Astrocyte (in vitro differentiated cells and primary cell): ENCODE results near the gene PRSS53. TPM values are rescaled to one million over a fixed set of nuclear protein-coding genes. Genes with fewer than 3 reads are reported as not detected.

ENCODE experiments used
- DNase-seq: peaks from one replicate; pipeline ENCODE4 v3.0.0-alpha.2; 2010; ENCODE audit warnings: low read depth
- FAIRE-seq: peaks from 2 replicates; lab custom pipeline; 2011; peaks lifted over from hg19 to GRCh38; lab: Jason Lieb, UNC
- H2AFZ ChIP-seq: 2 replicates; pipeline ENCODE4 v1.6.0; 2012; ENCODE audit warnings: low read depth, low read length, inconsistent platforms
- H3K27ac ChIP-seq: 2 replicates; pipeline ENCODE4 v1.5.1; 2011; ENCODE audit warnings: low read depth, low read length, inconsistent platforms
- H3K27me3 ChIP-seq: 2 replicates; pipeline ENCODE4 v1.6.0; 2011; ENCODE audit warnings: low read length, inconsistent platforms; ENCODE audit not compliant: insufficient read depth
- H3K36me3 ChIP-seq: 2 replicates; pipeline ENCODE4 v1.5.1; 2011; ENCODE audit warnings: low read length, inconsistent platforms; ENCODE audit not compliant: insufficient read depth
- H3K4me1 ChIP-seq: 2 replicates; pipeline ENCODE4 v1.5.1; 2011; ENCODE audit warnings: low read length, inconsistent platforms; ENCODE audit not compliant: insufficient read depth
- H3K4me2 ChIP-seq: 2 replicates; pipeline ENCODE4 v1.6.0; 2012; ENCODE audit warnings: low read length, inconsistent platforms
- H3K4me3 ChIP-seq: 2 replicates; pipeline ENCODE4 v1.5.1; 2011; ENCODE audit warnings: low read depth, mild to moderate bottlenecking, low read length, inconsistent platforms; ENCODE audit not compliant: insufficient read depth
- H3K79me2 ChIP-seq: 2 replicates; pipeline ENCODE4 v1.6.0; 2012; ENCODE audit warnings: mild to moderate bottlenecking, low read length, inconsistent platforms; ENCODE audit not compliant: insufficient read depth
- H3K9ac ChIP-seq: 2 replicates; pipeline ENCODE4 v1.6.0; 2012; ENCODE audit warnings: mild to moderate bottlenecking, low read length, inconsistent platforms
- H3K9me3 ChIP-seq: 2 replicates; pipeline ENCODE4 v1.5.1; 2012; ENCODE audit warnings: low read depth, mild to moderate bottlenecking, low read length, inconsistent platforms; ENCODE audit not compliant: insufficient read depth
- H4K20me1 ChIP-seq: 2 replicates; pipeline ENCODE4 v1.6.0; 2012; ENCODE audit warnings: low read length, inconsistent platforms; ENCODE audit not compliant: insufficient read depth
- H3K27ac Mint-ChIP-seq: one replicate; pipeline ENCODE4 v1.8.0; 2021; ENCODE audit warnings: mild to moderate bottlenecking, mixed read lengths; ENCODE audit not compliant: unreplicated experiment
- H3K27me3 Mint-ChIP-seq: one replicate; pipeline ENCODE4 v1.8.0; 2021; ENCODE audit warnings: low read depth, mixed read lengths; ENCODE audit not compliant: unreplicated experiment
- H3K36me3 Mint-ChIP-seq: one replicate; pipeline ENCODE4 v1.8.0; 2021; ENCODE audit warnings: low read depth, mixed read lengths; ENCODE audit not compliant: unreplicated experiment
- H3K4me1 Mint-ChIP-seq: one replicate; pipeline ENCODE4 v1.8.0; 2021; ENCODE audit warnings: low read depth, mixed read lengths; ENCODE audit not compliant: unreplicated experiment
- H3K4me3 Mint-ChIP-seq: one replicate; pipeline ENCODE4 v1.8.0; 2021; ENCODE audit warnings: mild to moderate bottlenecking, moderate library complexity, mixed read lengths; ENCODE audit not compliant: unreplicated experiment
- H3K9me3 Mint-ChIP-seq: one replicate; pipeline ENCODE4 v1.8.0; 2021; ENCODE audit warnings: mild to moderate bottlenecking, mixed read lengths; ENCODE audit not compliant: unreplicated experiment
- CTCF ChIP-seq: IDR thresholded peaks from 2 replicates; pipeline ENCODE4 v1.5.1; 2011; ENCODE audit warnings: low read depth, mild to moderate bottlenecking, inconsistent platforms, low read length, moderate library complexity; ENCODE audit not compliant: insufficient read depth
- EZH2 ChIP-seq: IDR thresholded peaks from 2 replicates; pipeline ENCODE4 v1.6.1; 2012; ENCODE audit warnings: mild to moderate bottlenecking, low read length, inconsistent platforms; ENCODE audit not compliant: insufficient read depth
- total RNA-seq: library from RNA; stranded (reverse); gene quantifications from 2 replicates; pipeline ENCODE4 v1.2.1, GENCODE V29; 2021

Gene PRSS53
- total RNA-seq, 1 donor from 2014 or later: 7.1 TPM

DNA sequence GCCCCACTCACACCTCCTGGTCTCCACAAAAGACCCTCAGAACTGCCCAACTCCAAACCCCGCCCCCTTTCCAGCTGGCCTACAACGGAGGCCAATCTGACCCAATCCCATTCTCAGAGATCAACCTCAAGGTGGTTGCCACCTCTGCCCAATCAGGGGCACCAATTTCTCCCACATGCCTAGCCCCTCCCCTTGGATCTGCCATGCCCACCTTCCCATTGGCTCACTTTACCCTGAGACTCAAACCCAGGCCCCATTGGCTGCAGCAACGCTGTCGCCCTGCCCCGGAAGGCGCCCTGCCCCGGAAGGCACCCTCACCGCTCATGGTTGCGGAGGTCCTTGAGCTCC is 25.3 kb downstream of the PRSS53 start:
- H3K4me3 Mint-ChIP-seq: no peak overlapping the region
- no peaks in the 10 kb centered on the region for H3K27me3 ChIP-seq

DNA sequence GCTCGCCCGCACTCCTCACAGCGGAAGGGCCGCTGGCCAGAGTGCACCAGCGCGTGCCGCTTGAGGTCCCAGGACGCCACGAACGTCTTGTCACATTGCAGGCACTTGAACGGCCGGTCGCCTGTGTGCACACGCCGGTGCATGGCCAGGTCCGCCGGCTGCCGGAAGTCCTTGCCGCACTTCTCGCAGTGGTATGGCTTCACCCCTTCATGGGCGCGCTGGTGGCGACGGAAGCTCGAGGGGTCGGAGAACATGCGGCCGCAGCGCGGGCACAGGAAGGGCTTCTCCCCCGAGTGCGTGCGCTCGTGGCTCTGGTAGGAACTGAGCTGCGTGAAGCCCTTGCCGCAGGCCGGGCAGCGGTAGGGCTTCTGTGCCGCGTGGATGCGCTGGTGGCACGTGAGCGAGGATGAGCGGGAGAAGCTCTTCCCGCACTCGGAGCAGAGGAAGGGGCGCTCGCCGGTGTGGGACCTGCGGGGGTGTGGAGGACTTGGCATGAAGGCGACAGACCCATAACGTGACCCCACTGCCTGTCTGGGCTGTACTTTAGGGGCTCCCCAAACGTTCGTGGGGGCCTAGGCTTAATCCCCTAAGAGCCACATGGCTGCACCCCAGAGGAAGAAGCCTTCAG is 26.8 kb downstream of the PRSS53 start:
- Histone ChIP-seq H3K36me3 (peaks cover 16% of the 10 kb centered on the region), H3K27me3 (no peaks in the 10 kb centered on the region), H3K4me3 (no peak overlapping the region), H3K79me2 (peaks cover 50% of the 10 kb centered on the region), H2AFZ (no peak overlapping the region), H3K9me3 (no peaks in the 10 kb centered on the region), H3K4me2 (no peak overlapping the region), H3K9ac (no peak overlapping the region), H3K27ac (no peak overlapping the region), H4K20me1 (no peaks in the 10 kb centered on the region), H3K4me1 (peaks cover 19% of the 10 kb centered on the region)
- H3K27me3 Mint-ChIP-seq: no peaks in the 10 kb centered on the region
- DNase-seq: no peak
- no peak overlapping the region for H3K27ac Mint-ChIP-seq
- TF ChIP-seq CTCF (no peak), EZH2 (no peak)
- H3K4me1 Mint-ChIP-seq: peaks cover 16% of the 10 kb centered on the region
- no peaks in the 10 kb centered on the region for H3K9me3 Mint-ChIP-seq
- FAIRE-seq: no peak
- peaks cover 23% of the 10 kb centered on the region for H3K36me3 Mint-ChIP-seq
- H3K4me3 Mint-ChIP-seq: no peak overlapping the region

More for the DNA sequence above, 25.3 kb downstream of the PRSS53 start:
- Histone ChIP-seq H3K4me3 (no peak overlapping the region), H3K27ac (peak overlapping the region; percentile 93), H3K4me2 (peak overlapping the region; percentile 15), H3K9me3 (no peaks in the 10 kb centered on the region), H3K79me2 (peaks cover 63% of the 10 kb centered on the region), H3K36me3 (peaks cover 16% of the 10 kb centered on the region), H3K4me1 (peaks cover 19% of the 10 kb centered on the region), H4K20me1 (no peaks in the 10 kb centered on the region), H2AFZ (no peak overlapping the region), H3K9ac (no peak overlapping the region)
- Mint-ChIP-seq H3K4me1 (peaks cover 16% of the 10 kb centered on the region), H3K36me3 (peaks cover 22% of the 10 kb centered on the region), H3K9me3 (no peaks in the 10 kb centered on the region), H3K27me3 (no peaks in the 10 kb centered on the region), H3K27ac (peak overlapping the region; percentile 86)
- FAIRE-seq (no peak), DNase-seq (no peak)
- TF ChIP-seq EZH2 (no peak), CTCF (no peak)

DNA sequence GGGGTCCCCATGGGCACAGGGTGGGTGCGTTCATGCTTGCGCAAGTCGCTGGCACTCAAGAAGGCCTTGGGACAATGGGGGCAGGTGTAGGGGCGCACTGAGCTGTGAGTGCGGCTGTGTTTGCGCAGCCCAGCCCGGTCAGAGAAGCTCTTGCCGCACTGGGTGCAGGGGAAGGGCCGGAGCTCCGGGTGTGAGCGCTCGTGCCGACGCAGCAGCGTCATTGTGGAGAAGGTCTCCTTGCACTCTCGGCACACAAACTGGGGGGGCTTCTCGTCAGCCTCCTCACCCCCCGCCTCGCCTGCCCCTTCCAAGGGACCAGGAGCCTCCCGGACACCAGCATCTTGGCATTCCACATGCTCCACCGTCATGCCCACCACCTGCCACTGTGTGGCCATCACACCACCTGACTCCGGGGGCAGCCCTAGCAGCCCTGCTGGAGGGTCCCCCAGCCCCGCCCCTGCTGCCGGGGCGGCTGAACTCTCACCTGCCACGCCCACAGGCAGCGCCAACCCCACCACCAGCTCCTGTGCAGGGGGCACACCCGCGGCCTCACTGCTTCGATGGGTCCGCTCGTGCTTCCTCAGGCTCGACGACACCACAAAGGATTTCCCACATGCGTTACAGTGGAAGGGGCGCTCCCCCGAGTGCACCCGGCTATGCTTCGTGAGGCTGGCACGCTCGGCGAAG is 27.5 kb downstream of the PRSS53 start:
- Histone ChIP-seq H3K27ac (no peak overlapping the region), H3K4me3 (no peak overlapping the region), H2AFZ (no peak overlapping the region), H3K36me3 (peaks cover 16% of the 10 kb centered on the region), H3K9me3 (no peaks in the 10 kb centered on the region), H3K4me1 (peaks cover 19% of the 10 kb centered on the region), H3K4me2 (no peak overlapping the region), H3K27me3 (no peaks in the 10 kb centered on the region), H3K9ac (no peak overlapping the region), H4K20me1 (no peaks in the 10 kb centered on the region), H3K79me2 (peaks cover 43% of the 10 kb centered on the region)
- H3K36me3 Mint-ChIP-seq: peaks cover 25% of the 10 kb centered on the region
- DNase-seq: no peak
- no peak for FAIRE-seq
- no peaks in the 10 kb centered on the region for H3K27me3 Mint-ChIP-seq
- no peak overlapping the region for H3K4me3 Mint-ChIP-seq
- H3K9me3 Mint-ChIP-seq: no peaks in the 10 kb centered on the region
- H3K27ac Mint-ChIP-seq: no peak overlapping the region
- TF ChIP-seq CTCF (no peak), EZH2 (no peak)
- H3K4me1 Mint-ChIP-seq: peaks cover 16% of the 10 kb centered on the region
